K562 (cell line): ENCODE data around the gene WT1. TPM values are rescaled to one million over a fixed set of nuclear protein-coding genes. Genes with fewer than 3 reads are reported as not detected.

Source experiments
- ARID2 ChIP-seq: fragments of 450-650 bp; IDR thresholded peaks from 2 replicates; pipeline ENCODE4 v1.6.1; 2017; ENCODE audit warnings: antibody characterized with exemption, mild to moderate bottlenecking
- ATF1 ChIP-seq, 2 experiments: fragments of 450-650 bp in 1 of 2; IDR thresholded peaks; 2 replicates each; pipeline ENCODE4 v1.6.1; 2016; ENCODE audit warnings: missing compliant biosample characterization in 1 of 2, missing genetic modification characterization in 1 of 2
- BDP1 ChIP-seq: IDR thresholded peaks from 3 replicates; pipeline ENCODE4 v1.6.1; 2011; ENCODE audit not compliant: insufficient read length, insufficient read depth
- CBFA2T3 ChIP-seq: fragments of 450-650 bp; IDR thresholded peaks from 2 replicates; pipeline ENCODE4 v1.6.1; 2017
- CBX5 ChIP-seq: IDR thresholded peaks from 2 replicates; pipeline ENCODE4 v1.6.1; 2014; ENCODE audit warnings: low read depth, borderline replicate concordance
- CC2D1A ChIP-seq: fragments of 450-650 bp; IDR thresholded peaks from 2 replicates; pipeline ENCODE4 v1.6.1; 2017; ENCODE audit warnings: mild to moderate bottlenecking
- CCNT2 ChIP-seq: IDR thresholded peaks from 2 replicates; pipeline ENCODE4 v1.6.1; 2011; ENCODE audit warnings: borderline replicate concordance, low read depth, mild to moderate bottlenecking, moderate library complexity, mixed read lengths, low read length; ENCODE audit not compliant: insufficient read length; ENCODE audit errors: extremely low read depth
- COPS2 ChIP-seq: fragments of 450-650 bp; conservative IDR thresholded peaks from 2 replicates; pipeline ENCODE4 v1.6.1; 2016; ENCODE audit warnings: mild to moderate bottlenecking, moderate library complexity
- CREB1 ChIP-seq, 2 experiments: sonication (generic) in 1 of 2; formaldehyde crosslinking in 1 of 2; IDR thresholded peaks; 2 replicates each; pipeline versions ENCODE4 v1.6.1 to v1.8.0; 2012 to 2022; ENCODE audit warnings: inconsistent platforms in 1 of 2, mild to moderate bottlenecking in 1 of 2, missing genetic modification reagents in 1 of 2, moderate library complexity in 1 of 2
- EHMT2 ChIP-seq: fragments of 450-650 bp; IDR thresholded peaks from 2 replicates; pipeline ENCODE4 v1.6.1; 2018; ENCODE audit warnings: antibody characterized with exemption
- MYNN ChIP-seq, 2 experiments: sonication (generic); formaldehyde crosslinking in 1 of 2; IDR thresholded peaks; 2 replicates each; pipeline versions ENCODE4 v1.5.0 to v1.6.1; 2016 to 2020; ENCODE audit warnings: antibody characterized with exemption in 1 of 2, missing genetic modification reagents in 1 of 2
- NFXL1 ChIP-seq: fragments of 450-650 bp; formaldehyde crosslinking; IDR thresholded peaks from 2 replicates; pipeline ENCODE4 v1.4.0; 2021; ENCODE audit warnings: mild to moderate bottlenecking
- NR2F6 ChIP-seq: fragments of 450-650 bp; formaldehyde crosslinking; IDR thresholded peaks from 2 replicates; pipeline ENCODE4 v1.4.0; 2020; ENCODE audit warnings: mild to moderate bottlenecking
- RBM34 ChIP-seq: fragments of 200-400 bp; formaldehyde crosslinking; IDR thresholded peaks from 2 replicates; pipeline ENCODE4 v1.6.1; 2018; ENCODE audit warnings: low read length, borderline replicate concordance; ENCODE audit not compliant: insufficient read depth
- SIN3A ChIP-seq, 2 experiments: fragments of 150-350 bp in 1 of 2; IDR thresholded peaks; 2 replicates each; pipeline ENCODE4 v1.6.1; 2011 to 2016; ENCODE audit warnings: borderline replicate concordance in 2 of 2, low read depth in 2 of 2, low read length in 2 of 2, mild to moderate bottlenecking in 2 of 2, moderate library complexity in 2 of 2; ENCODE audit not compliant: control insufficient read depth in 1 of 2
- TAL1 ChIP-seq: fragments of 450-650 bp; IDR thresholded peaks from 2 replicates; pipeline ENCODE4 v1.6.1; 2016; ENCODE audit warnings: mild to moderate bottlenecking
- TCF3 ChIP-seq: sonication (generic); formaldehyde crosslinking; IDR thresholded peaks from 2 replicates; pipeline ENCODE4 v1.4.0; 2020; ENCODE audit warnings: mild to moderate bottlenecking, missing genetic modification reagents
- TCF7 ChIP-seq: sonication (generic); IDR thresholded peaks from 2 replicates; pipeline ENCODE4 v1.6.1; 2016; ENCODE audit warnings: antibody characterized with exemption, borderline replicate concordance
- THRA ChIP-seq: fragments of 450-650 bp; IDR thresholded peaks from 2 replicates; pipeline ENCODE4 v1.6.1; 2017; ENCODE audit warnings: mild to moderate bottlenecking, moderate library complexity
- YBX1 ChIP-seq: fragments of 450-650 bp; IDR thresholded peaks from 2 replicates; pipeline ENCODE4 v1.7.1; 2016; ENCODE audit warnings: mild to moderate bottlenecking
- ZBTB43 ChIP-seq: sonication (generic); formaldehyde crosslinking; IDR thresholded peaks from 2 replicates; pipeline ENCODE4 v1.8.0; 2023; ENCODE audit warnings: mild to moderate bottlenecking, missing genetic modification reagents
- ZBTB9 ChIP-seq: fragments of 450-650 bp; formaldehyde crosslinking; IDR thresholded peaks from 2 replicates; pipeline ENCODE4 v1.4.0; 2020; ENCODE audit warnings: mild to moderate bottlenecking, moderate library complexity
- ZNF143 ChIP-seq: sonication (generic); formaldehyde crosslinking; IDR thresholded peaks from 2 replicates; pipeline ENCODE4 v1.9.0; 2022; ENCODE audit warnings: mild to moderate bottlenecking, missing genetic modification reagents
- ZNF197 ChIP-seq: fragments of 200-800 bp; sonication (Bioruptor generic); IDR thresholded peaks from 2 replicates; pipeline ENCODE4 v1.6.1; 2016; ENCODE audit warnings: low read depth, missing genetic modification characterization, missing compliant biosample characterization
- ZNF232 ChIP-seq: sonication (generic); formaldehyde crosslinking; IDR thresholded peaks from 2 replicates; pipeline ENCODE4 v1.8.0; 2022; ENCODE audit warnings: mild to moderate bottlenecking, missing genetic modification reagents
- ZNF239 ChIP-seq: fragments of 250-450 bp; sonication (Bioruptor Pico); IDR thresholded peaks from 2 replicates; pipeline ENCODE4 v1.4.0; 2020; ENCODE audit warnings: mild to moderate bottlenecking
- ZNF511 ChIP-seq: sonication (generic); formaldehyde crosslinking; IDR thresholded peaks from 2 replicates; pipeline ENCODE4 v1.8.0; 2022; ENCODE audit warnings: mild to moderate bottlenecking, missing genetic modification reagents
- polyA plus RNA-seq, 8 experiments: library from polyadenylated mRNA; depleted of rRNA in 4 of 8; stranded (reverse) in 5 of 8; unstranded in 3 of 8; fragments of >200 nt; fragmentation: Nextera tagmentation in 2 of 8; fragmentation: Illumina TruSeq in 1 of 8; extraction: Ambion mirVana in 2 of 8; extraction: Trizol in 1 of 8; gene quantifications; 2 replicates each; pipeline versions ENCODE4 v1.2.1 to v1.2.3, GENCODE V29; 2011 to 2014; ENCODE audit warnings: inconsistent platforms in 1 of 8, missing spikeins in 1 of 8
- total RNA-seq, 7 experiments: library from RNA; depleted of rRNA in 6 of 7; stranded (reverse); fragments of >200 nt in 6 of 7; fragmentation: Illumina TruSeq in 2 of 7; extraction: Trizol in 2 of 7; gene quantifications; 2 replicates each; pipeline versions ENCODE4 v1.2.1 to v1.2.3, GENCODE V29; 2011 to 2021; ENCODE audit warnings: low replicate concordance in 1 of 7

WT1 gene
- total and polyA plus RNA-seq, 9 of the 15 experiments (the other 6 are each of a cell fraction or from before 2014, with no cell fraction given) = 7.1 to 33.8 (median 19.4) TPM

DNA sequence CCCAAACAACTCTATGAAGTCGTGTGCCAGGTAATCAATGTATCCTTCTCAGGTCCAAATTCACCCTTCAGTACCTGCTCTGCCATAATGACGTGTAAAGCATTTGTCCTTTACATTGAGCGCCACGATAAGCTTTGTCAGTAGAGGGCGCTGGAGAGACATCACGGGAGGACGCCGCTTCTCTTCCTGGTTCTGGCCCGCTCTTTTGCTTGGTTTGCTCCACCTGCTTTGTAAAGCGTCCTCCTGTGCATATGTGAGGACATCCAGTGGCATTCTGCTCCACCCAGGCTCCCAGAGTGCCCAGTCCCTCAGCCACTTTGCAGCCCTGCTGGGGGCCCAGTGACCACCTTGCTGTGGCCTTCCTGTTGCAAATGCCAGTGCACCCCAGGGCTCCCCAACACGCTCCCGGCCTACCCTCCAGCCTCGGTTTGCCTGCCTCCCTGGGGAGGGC lies 61.1 kb downstream of the WT1 start (continued):
- TF ChIP-seq TCF7 (no peak), EHMT2 (no peak), ARID2 (peak; percentile 46; the same call in 1 of the 2 replicates), CREB1 (IDR thresholded peaks at IDR 0.05) (0 out of 2 replicates have a peak, but pooled peaks have one; percentile 33), CREB1 (CRISPR knock-in tag; IDR thresholded peaks at IDR 0.05) (peak; percentile 56; the same call in 1 of the 2 replicates), RBM34 (no peak), NFXL1 (CRISPR knock-in tag) (no peak), COPS2 (no peak), THRA (no peak), CC2D1A (peak; percentile 53; the same call in 1 of the 2 replicates), ZNF239 (CRISPR knock-in tag) (no peak), ZNF232 (CRISPR knock-in tag) (no peak), MYNN (IDR thresholded peaks at IDR 0.05) (no peak), MYNN (CRISPR knock-in tag; IDR thresholded peaks at IDR 0.05) (no peak), TCF3 (CRISPR knock-in tag) (peak; percentile 16; the same call in 1 of the 2 replicates), NR2F6 (CRISPR knock-in tag) (no peak), CBFA2T3 (no peak), SIN3A (IDR thresholded peaks at IDR 0.05; ENCODE audit: borderline replicate concordance in 2 of 2, control insufficient read depth in 1 of 2, low read depth in 2 of 2, low read length in 2 of 2) (no peak), ATF1 (CRISPR knock-in tag; IDR thresholded peaks at IDR 0.05) (no peak), ATF1 (tag; IDR thresholded peaks at IDR 0.05) (peak; percentile 77), ZNF197 (no peak), CBX5 (peak; percentile 42; the same call in 1 of the 2 replicates), TAL1 (no peak), ZBTB43 (CRISPR knock-in tag) (no peak), CCNT2 (no peak), YBX1 (no peak), ZNF143 (CRISPR knock-in tag) (no peak), BDP1 (no peak), ZNF511 (CRISPR knock-in tag) (peak; percentile 68; the same call in 1 of the 2 replicates), ZBTB9 (no peak)
